ENCODE measurements around the gene IRAK3.
"Not testable (repeated sequence)": the region's sequence is repeated elsewhere in the genome, so short reads cannot be mapped to it uniquely, and the experiment has no call there.

The IRAK3 gene

DNA sequence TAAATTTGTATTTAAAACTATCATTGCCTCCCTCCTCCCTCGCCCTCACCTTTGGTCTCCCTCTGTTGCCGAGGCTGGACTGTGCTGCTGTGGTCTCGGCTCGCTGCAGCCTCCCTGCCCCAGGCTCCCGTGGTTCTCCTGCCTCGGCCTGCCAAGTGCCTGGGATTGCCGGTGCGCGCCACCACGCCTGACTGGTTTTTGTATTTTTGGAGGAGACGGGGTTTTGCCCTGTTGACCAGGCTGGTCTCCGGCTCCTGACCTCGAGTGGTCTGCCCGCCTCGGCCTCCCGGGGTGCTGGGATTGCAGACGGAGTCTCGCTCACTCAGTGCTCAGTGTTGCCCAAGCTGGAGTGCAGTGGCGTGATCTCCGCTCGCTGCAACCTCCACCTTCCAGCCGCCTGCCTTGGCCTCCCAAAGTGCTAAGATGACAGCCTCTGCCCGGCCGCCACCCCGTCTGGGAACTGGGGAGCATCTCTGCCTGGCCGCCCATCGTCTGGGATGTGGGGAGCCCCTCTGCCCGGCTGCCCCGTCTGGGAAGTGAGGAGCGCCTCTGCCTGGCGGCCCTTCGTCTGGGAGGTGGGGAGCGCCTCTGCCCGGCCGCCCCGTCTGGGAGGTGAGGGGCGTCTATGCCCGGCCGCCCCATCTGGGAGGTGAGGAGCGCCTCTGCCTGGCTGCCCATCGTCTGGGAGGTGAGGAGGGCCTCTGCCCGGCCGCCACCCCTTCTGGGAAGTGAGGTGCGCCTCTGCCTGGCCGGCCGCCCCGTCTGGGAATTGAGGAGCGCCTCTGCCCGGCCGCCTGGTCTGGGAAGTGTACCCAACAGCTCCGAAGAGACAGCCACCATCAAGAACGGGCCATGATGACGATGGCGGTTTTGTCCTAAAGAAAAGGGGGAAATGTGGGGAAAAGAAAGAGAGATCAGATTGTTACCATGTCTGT is 14.4 kb upstream of the IRAK3 start:
- DNase-seq = not testable (repeated sequence)

DNA sequence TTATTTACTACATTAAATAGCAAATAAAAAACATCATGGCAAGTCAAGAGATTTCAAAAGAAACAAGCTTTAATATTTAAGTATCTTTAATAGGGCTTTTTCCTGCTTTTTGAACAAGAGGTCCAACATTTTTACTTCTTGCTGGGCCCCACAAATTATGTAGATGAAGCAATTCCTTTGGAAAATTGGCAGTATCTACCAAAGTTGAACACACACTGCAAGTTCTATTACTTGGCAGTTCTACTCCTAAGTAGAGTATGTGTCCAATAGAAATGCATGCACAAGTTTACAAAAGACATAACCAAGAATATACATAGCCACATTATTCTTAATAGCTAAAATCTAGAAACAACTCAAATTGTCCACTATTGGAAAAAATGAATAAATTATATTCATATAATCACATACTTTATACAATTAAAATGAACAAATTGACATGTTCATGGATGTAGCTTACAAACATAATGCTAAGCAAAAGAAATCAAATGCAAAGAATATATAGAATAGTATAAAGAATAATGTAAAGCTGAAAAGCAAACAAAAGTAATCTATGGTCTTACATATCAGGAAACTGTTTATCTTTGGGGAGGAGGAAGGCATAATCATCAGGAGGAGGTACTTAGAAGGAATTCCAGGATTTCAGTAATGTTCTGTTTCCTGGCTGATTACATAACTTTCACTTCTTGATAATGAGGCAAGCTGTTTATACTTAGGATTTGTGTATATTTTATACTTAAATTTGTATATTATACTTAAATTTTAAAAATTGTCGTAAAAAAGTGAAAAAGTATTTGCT is 12.7 kb upstream of the IRAK3 start:
- no peak for DNase-seq

DNA sequence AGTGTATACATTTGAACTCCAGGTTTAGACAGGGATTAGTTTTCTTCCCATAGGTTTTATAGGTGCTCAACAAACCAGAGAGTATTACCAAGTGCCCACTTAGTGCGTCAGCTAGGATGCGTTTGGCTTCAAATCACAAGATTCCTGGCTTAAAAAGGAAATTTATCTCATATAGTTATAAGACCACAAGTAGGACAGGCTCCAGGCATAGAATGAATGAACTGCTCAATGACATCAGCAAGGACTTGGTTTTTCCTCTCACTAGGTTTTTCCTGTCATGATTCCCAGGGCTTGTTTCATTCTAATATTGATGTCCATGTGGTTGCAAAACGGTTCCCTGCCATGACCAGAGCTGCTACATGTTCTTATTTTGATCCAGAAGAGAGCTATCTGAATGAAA is 6.1 kb upstream of the IRAK3 start:
- DNase-seq = no peak

DNA sequence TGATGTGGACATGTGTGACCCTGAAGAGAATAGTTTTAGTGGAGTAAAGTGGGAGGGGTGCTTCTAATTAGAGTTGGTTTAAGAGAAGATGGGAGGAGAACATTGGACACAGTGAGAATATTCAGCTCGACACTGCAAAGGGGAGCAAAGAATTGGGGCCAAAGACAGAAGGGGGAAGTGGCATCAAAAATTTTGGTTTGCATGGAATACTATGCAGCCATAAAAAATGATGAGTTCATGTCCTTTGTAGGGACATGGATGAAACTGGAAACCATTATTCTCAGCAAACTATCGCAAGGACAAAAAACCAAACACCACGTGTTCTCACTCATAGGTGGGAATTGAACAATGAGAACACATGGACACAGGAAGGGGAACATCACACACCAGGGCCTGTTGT is 4.2 kb upstream of the IRAK3 start:
- DNase-seq = not testable (repeated sequence)

DNA sequence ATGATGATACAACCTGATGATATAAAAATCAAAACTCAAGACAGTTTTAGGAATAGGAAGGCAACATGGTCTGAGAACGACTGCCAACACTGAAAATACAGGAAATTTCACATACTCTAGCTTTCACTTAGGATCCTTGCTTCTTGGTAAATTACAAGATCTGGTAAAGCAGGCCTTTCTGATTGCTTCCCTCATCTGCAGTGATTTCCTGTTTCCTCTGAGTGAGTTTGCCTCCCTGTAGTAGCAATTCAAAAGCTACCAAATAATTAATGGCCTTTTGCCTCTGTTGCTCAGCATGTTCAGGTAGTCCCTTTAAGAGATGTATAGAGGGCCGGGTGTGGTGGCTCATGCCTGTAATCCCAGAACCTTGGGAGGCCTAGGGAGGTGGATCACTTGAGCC is 2.0 kb upstream of the IRAK3 start:
- no peak for DNase-seq

DNA sequence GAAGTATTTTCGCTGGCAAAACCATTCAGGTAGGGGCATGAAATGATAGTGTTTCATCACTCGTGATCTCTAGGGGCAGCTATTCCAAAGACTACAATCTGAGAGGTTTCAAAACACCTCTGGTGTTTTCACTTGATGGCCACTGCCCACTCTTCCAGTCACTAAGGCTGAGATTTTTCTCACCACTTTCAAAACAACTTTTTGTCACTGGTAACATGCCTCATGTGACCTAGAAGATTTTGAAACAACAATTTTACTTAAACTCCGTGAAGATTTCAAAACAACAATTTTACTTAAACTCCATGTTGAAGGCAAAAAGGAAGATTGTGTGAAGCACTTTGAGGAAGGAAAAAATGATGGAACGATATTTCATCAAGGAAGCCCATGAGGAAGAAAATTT is 1.2 kb upstream of the IRAK3 start:
- DNase-seq = no peak

DNA sequence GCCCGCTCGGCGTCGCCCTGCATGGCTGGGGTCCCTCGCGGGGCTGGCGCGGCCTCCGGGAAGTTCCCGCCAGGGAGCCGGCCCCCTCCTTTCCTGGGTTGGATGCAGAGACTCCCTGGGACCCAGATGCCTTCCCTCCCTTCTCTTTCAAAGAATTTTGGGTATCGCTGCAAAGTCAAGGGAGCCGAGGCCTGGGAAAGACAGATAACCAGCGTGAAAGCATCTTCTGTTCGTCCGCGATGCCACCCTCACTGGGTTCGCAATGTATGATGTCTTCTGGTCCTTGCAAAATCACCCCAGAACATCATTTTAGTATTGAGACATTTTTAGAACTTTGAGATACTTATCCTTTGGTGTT is 451 bp downstream of the IRAK3 start:
- DNase-seq = no peak

DNA sequence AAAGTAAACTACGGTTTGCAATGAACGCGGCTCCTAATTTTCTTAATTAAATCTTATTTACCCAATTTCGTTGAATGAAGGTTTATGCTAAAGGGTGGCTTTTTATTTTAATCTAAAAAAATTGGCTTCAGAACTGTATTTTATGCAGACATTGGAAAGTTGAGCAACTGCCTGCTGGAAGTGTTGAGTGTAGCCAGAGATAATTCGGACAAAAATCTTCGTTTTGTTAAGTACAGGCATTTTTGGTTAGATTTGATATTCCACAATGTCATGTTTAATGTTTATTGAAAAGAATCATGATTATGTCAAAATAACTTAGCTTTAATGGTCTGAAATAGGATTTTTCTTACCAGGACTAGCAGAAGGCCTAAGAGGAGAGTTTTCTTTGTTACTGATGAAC is 875 bp downstream of the IRAK3 start:
- DNase-seq = no peak

DNA sequence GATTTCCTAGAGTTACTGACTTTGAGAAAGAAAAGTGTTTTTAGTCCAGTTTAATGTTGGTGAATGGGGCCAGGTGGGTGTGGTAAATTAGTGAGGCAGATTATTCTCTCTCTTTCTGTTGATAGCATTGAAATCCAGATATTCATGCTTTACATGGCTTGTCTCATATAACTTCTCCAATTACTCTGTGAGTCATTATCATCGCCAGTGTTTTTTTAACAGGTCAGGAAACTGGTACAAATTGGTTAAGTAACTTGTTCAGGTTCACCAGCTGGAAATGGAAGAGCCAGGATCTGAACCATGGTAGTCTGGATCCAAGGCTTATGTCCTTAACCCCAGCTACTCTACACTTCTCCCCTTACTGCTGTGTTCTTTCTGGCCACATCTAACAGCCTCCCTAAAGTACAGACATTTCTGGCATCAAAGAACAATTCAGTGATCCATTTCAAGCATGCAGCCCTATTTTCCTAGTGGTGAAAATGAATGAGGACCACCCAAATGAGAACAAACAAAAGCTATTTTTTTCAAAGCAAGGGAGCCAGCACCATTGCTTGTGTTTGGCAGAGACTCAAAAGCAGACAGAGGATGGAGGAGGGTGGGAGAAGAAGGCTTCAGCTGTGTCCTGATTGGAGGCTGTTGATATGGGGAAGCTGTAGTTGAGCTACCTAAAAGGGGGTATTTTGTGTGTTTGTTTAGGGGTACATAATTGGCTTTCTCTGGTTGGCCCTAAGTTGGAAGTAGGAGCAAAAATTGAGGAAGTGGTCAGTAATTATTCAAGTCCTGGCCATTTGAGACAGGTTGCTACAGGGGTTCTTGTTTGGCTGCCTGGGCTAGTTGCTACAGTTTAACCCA is 1.7 kb downstream of the IRAK3 start:
- no peak for DNase-seq

DNA sequence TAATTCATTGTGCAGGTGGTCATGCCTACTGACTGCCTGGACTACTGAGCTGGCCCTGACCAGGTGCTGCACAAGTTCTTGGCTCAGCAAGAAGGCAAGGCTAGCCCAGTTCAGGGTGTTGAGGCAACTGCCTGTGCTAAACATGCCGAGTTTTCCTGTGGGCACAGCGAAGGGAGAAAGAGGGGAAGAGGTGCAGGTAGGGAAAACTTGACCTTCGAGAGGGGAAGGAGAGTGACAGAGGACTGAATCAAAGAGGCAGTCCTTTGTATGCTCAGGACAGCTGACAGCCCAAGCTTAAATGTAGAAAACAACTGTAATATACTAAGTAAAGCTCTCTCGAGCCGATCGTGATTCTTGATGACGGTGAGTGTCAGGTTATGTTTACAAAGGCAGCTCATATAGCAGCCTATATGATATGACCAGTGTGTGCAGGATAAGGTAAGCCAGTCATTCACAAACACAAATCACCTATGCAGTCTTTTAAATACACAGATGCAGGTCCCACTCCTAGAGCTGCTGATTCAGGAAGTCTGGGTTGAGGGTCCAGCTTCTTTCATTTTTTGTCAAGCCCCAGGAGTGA is 2.6 kb downstream of the IRAK3 start:
- no peak for DNase-seq

DNA sequence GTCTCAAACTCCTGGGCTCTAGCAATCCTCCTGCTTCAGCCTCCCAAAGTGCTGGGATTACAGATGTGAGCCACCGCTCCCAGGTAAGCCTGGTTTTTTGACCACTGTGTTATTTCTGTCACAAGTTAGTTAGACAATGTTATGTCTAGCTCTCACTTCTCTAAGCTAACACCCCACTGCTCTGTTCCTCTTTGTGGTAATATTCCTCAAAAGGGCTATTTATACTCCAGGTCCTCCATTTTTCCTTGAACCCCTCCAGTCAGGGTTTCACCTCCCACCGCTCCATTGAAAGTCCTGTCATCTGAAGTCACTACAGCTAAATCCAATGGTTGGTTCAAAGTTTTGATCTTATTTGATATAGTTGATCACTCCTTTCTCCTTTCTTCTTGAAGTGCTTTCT is 5.1 kb downstream of the IRAK3 start:
- DNase-seq = no peak

DNA sequence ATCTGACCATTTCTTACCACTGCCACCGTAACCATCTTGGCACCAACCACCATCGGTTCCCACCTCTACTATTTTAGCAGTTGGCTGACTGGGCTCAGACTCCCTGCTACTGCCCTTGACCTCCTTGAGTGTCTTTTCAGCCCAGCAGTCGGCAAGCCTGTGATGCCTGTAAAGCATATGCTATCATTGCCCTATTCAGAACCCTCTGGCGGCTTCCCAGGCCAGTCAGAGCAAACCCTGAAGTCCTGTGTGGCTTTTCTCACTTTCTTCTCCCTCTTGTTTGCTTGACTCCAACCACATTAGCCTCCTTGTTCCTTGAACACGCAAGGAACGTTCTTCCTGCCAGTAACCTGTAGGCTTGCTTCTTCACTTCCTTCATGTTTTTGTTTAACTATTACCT is 6.2 kb downstream of the IRAK3 start:
- no peak for DNase-seq

DNA sequence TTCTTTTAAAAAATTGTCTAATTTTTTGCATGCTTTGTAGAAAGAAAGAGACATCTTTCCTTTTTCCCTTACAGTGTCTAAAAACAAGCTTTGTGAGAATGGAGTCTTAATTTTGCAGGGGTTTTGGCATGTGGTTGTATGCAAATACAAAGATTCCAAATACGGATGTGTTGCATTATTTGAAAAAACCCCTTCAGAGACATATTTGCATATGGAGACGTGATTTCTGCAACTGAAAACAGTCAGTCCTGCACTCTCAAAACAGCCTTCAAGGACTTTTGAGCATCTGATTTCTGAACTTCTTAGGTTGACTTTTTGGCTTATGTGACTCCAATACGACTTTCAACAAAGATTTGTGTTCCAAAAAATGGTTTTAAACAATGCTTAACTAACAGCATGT is 7.8 kb downstream of the IRAK3 start:
- no peak for DNase-seq

DNA sequence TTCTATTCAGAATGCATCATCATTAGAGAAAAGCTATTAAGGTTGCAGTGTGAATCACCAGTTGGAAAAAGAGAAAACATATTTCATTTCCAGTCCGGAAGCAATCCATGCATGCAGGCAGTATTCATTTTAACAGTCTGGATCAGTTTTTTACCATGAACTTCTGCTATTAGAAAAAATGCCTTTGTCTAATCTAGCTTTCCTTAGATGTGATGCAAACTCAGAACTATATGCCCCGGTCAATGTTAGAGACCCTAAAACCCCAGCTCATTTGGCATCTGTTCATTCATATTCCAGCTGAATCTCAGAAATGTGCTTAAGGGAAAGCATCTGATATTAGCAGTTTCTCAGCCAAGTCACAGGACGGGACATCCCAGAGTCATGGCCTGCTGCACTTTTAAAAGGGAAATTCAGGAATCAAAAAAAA is 8.5 kb downstream of the IRAK3 start:
- DNase-seq = no peak

DNA sequence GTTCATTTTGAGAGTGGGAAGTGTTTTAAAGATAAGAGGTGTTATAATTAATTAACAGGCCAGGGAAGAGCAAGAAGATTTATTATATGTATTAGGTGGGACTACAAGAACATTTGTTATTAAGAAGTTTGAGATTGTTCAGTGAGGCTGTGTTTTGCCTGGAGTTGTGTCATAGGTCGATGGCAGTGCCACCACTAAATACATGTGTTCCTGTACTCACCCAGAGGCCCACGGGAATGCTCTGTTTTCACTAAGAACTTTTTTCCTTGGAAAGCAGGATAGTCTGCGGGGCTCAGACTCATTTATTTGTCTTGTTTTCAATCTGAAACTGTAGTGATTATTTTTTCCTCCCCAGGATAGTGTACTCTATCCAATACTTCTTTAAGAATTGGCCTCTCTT is 10.1 kb downstream of the IRAK3 start:
- no peak for DNase-seq

DNA sequence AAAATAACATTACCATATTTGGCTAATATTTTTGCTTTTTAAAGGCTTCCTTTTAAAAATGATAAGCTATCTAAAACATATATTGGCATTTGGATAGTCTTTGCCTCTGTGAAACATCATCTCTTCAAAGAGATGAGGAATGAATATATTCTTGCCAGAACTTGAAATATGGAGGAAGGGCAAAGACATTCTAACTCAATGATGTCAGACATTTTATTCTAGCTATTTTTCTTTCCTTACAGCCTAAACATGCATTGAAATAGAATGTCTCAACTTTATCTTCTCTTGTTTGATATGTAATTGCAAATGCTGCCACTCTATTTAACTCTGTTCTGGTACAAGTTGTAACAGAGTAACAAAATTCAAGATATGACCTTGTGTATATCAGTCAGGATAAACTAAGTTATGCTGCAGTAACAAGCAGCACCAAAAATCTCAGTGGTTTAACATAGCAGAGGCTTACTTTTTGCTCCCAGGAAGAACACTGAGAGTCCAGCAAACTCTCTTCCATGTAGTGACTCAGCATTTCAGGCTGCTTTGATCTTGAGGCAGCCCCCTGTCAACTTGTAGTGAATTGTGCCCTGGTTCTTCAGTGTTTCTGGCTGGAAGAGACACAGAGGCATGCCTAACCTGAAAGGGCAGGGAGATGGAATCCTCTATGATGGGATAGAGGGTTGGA is 11.0 kb downstream of the IRAK3 start:
- no peak for DNase-seq

DNA sequence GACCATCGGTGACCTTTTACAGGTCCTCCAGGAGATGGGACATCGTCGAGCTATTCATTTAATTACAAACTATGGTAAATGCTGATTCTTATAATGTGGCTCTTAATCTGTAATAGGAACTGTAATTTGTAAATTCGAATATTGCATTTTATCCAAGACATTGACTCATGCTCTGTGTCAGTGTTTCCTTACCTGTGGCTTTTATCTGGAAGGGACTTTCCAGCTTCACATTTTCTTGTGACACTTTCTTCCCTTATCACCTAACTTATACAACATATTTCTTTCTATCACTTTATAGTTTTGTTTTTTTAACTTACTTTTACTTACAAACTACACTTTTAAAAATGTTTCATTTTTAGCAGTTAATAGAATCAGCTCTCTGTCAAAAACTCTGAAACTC is 14.8 kb downstream of the IRAK3 start:
- DNase-seq = no peak

DNA sequence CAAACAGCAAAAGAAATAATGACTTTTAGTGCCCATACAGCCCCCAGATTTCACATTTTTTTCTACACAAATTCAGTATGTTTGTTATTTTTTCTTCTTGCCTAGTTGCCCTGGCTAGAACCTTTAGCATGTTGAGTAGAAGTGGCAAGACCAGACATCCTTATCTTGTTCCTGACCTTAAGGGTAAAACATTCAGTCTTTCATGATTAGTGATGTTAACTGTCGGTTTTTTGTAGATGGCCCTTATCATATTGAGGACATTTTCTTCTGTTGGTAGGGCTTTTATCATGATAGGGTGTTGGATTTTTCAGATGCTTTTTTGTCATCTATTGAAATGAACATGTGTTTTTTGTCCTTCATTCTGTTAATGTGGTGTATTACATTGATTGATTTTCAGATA is 17.1 kb downstream of the IRAK3 start:
- DNase-seq = no peak

DNA sequence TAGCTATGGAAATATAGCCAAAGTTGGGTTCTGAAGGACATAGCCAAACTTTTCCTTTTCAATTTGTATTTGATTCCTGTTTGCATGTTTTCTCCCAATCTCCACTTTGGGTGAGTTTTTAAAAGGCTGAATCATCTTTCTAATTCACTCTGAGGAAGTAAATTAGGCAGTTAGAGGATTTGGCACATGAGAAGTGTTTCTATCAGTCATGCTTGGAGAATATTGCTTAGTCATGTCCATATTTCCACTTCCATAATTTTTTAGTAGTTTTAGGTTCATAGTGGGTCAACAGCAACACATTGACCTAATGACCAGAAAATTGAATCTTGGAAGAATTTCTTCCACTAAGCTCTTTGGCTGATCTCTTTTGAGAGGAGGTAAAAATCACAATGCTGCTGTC is 21.8 kb downstream of the IRAK3 start:
- no peak for DNase-seq

DNA sequence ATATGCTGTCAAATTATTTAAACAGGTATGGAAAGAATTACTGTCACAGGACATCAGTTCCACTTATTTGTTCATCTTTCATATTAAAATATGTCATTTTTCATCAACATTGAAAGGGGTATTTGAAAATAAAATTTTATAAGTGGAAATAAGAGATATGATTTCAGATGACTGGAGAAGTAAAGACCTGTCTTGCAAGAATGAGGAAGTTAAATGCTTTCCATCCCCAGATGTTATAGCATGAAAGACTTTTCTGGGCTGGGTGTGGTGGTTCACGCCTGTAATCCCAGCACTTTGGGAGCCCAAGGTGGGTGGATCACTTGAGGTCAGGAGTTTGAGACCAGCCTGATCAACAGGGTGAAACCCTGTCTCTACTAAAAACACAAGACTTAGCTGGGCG is 22.6 kb downstream of the IRAK3 start:
- not testable (repeated sequence) for DNase-seq

DNA sequence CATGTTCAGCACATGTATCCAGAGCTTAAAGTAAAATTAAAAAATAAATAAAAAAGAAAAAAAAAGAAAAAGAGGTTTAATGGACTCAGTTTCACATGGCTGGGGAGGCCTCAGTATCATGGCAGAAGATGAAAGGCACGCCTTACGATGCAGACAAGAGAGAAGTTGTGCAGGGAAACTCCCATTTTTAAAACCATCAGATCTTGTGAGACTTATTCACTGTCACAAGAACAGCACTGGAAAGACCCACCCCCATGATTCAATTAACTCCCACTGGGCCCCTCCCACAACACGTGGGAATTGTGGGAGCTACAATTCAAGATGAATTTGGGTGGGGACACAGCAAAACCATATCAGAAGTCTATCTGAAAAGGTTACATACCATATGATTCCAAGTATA is 24.0 kb downstream of the IRAK3 start:
- not testable (repeated sequence) for DNase-seq

DNA sequence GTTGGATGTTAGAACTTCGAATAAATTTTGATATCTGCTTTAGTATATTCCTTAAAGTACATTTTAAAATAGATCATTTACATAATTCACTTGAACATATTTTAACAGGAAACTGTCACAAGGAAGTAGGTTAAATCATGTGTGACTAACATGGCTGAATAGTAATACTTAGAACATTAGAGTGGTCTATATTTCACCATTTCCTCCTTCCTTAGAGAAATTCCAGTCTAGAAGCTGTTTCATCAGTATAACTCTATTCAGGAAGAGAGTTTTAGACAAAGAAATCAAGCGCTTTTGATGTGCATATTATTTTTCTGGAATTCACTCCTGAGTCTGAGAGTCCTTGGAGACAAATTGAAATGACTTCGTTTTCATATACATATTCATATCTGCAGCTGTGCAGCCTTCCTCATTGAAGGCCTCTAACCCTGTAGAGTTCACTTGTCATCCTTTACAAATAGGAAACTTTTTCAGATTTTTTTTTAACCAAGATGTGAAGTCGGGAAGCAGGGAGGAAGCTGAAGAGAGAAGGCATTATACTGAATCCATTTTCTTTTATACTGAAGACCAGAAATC is 28.4 kb downstream of the IRAK3 start:
- DNase-seq = no peak
